Measurements from ENCODE around the gene ANKRD31.

The ANKRD31 gene

DNA sequence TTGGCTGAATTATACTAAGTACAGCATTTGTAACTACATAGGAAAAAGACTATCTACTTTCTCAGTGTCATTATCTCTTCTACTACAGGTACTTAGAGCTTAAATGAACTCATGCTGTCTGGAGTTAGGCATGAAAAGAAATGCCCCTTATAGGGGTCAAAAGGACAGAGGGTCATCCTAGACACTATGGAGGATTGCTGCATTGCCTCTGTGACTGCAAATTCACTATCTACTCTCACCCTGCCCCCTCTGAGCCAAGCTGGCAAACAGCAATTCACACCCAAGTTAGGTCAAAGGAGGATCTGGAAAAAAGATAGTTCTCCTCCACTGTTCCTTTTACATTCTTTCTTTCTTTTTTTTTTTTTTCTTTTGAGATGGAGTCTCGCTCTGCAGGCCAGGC is 36.7 kb downstream of the ANKRD31 start:
- TF ChIP-seq, protein P1, sequence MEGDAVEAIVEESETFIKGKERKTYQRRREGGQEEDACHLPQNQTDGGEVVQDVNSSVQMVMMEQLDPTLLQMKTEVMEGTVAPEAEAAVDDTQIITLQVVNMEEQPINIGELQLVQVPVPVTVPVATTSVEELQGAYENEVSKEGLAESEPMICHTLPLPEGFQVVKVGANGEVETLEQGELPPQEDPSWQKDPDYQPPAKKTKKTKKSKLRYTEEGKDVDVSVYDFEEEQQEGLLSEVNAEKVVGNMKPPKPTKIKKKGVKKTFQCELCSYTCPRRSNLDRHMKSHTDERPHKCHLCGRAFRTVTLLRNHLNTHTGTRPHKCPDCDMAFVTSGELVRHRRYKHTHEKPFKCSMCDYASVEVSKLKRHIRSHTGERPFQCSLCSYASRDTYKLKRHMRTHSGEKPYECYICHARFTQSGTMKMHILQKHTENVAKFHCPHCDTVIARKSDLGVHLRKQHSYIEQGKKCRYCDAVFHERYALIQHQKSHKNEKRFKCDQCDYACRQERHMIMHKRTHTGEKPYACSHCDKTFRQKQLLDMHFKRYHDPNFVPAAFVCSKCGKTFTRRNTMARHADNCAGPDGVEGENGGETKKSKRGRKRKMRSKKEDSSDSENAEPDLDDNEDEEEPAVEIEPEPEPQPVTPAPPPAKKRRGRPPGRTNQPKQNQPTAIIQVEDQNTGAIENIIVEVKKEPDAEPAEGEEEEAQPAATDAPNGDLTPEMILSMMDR (IDR thresholded peaks at IDR 0.05; ENCODE audit: insufficient read depth, low read depth, low read length, missing control alignments), result no peak
- DNase-seq (ENCODE audit: low read depth), result no peak
- no peak overlapping the region for H3K4me3 ChIP-seq (ENCODE audit: low read length)

DNA sequence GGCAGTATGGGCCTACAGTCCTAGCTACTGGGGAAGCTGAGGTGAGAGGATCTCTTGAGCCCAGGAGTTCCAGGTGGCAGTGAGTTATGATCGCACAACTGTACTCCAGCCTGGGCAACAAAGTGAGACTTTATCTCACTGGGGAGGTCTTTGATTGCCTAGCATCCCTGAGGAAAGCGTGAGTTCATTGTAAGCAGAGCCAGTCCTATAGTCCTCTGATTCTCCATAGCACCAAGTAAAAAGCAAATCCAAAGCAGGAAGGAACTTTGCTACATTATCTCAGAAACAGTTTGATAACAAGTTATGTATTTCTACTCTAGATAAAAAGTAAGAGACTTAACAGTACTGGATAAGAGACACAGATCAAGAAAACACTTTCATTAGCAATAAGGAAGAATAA is 37.6 kb downstream of the ANKRD31 start:
- no peak overlapping the region for H3K4me3 ChIP-seq (ENCODE audit: low read length)
- DNase-seq (ENCODE audit: low read depth), result no peak
- TF ChIP-seq, protein P1 (IDR thresholded peaks at IDR 0.05; ENCODE audit: insufficient read depth, low read depth, low read length, missing control alignments), result no peak

DNA sequence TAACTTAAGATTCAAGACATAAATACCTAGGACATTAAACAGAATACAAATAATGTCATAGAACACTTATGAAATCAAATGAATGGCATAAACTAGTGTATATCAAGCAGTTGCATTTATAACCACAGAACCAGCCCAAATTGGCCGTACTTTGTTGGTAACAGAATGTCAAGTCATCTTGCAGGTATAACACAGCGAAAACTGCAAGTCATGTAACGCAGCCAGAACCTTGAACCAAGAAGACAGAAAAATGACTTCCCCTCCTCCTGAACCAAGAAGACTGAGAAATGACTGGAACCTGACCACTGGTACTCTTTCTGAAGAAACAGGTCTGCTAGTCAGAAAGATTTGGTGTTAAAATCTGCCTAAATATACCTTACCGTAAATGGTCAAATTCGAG is 38.9 kb downstream of the ANKRD31 start:
- DNase-seq (ENCODE audit: low read depth), result no peak
- TF ChIP-seq, protein P1 (IDR thresholded peaks at IDR 0.05; ENCODE audit: insufficient read depth, low read depth, low read length, missing control alignments), result no peak

DNA sequence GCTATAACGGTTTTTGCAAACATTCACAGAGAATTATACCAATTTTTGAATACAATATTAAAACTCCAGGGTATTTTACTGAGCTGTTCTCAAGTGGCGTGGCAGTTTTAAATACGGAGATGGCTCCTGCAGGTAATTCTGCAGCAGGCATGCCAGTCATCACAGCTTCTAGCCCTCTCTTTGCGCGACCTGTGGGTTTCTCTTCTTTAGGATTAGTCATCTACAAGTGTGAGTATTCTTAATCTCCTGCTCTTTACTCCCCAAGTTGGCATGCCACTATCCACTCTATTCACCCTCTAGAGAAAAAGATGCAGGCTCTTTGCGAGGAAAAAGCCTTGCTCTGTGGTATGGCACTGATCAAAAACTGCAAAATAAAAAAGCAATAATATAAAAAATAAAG is 43.9 kb downstream of the ANKRD31 start:
- H3K4me3 ChIP-seq (ENCODE audit: low read length), result no peak overlapping the region
- DNase-seq (ENCODE audit: low read depth), result peak; percentile 27
- TF ChIP-seq, protein P1 (IDR thresholded peaks at IDR 0.05; ENCODE audit: insufficient read depth, low read depth, low read length, missing control alignments), result no peak

More for the DNA sequence above, 38.9 kb downstream of the ANKRD31 start:
- no peak overlapping the region for H3K4me3 ChIP-seq (ENCODE audit: low read length)

DNA sequence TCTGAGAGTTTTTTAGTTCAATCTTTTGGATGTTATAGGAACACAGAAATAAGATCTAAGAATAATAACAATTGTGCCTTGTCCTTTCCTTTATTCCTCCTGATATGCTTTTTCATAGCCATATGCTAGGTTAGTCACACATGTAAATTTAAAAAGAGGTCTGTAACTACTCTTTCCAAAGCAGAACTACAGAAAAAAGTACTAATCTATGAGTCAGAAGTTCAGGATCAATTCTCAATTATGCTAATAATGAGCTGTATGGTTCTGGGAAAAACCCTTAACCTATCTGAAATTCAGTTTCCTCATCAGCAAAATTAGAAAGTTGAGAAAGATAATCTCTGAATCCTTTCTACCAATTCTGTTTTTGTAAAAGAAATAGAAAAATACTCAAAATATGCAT is 44.4 kb downstream of the ANKRD31 start:
- no peak for DNase-seq (ENCODE audit: low read depth)
- H3K4me3 ChIP-seq (ENCODE audit: low read length), result no peak overlapping the region
- TF ChIP-seq, protein P1 (IDR thresholded peaks at IDR 0.05; ENCODE audit: insufficient read depth, low read depth, low read length, missing control alignments), result no peak

DNA sequence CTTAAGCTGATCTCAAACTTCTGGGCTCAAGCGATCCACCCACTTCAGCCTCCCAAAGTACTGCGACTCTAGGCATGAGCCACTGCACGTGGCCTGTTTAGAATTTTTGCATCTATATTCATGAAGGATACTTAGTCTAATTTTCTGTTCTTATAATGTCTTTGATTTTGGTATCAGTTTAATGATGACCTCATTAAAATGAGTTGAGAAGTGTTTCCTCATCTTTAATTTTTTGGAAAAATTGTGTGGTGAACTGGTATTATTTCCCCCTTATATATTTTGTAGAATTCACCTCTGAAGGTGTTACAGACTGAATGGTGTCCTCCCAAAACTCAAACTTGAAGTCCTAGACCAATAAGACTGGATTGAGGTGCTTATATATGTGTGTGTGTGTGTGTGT is 46.5 kb downstream of the ANKRD31 start:
- H3K4me3 ChIP-seq (ENCODE audit: low read length), result no peak overlapping the region
- DNase-seq (ENCODE audit: low read depth), result no peak
- TF ChIP-seq, protein P1 (IDR thresholded peaks at IDR 0.05; ENCODE audit: insufficient read depth, low read depth, low read length, missing control alignments), result no peak

DNA sequence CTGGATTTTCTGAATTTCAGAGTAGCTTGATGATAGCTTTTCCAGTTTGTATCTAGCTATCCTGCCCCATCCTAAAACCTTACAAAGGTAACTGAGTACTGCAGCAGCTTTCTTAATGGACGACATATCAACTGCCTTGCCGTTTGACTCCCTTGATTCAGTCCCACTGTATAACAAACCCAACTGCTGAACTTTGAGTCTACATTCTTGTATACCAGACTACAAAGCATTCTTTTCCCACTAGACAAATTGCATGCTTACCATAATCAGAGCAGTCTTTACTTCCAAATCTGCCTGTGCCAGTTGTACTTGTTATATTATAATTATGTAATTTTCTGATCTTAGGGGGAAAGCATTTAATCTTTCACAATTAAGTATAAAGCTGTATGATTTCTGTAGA is 47.3 kb downstream of the ANKRD31 start:
- no peak for DNase-seq (ENCODE audit: low read depth)
- TF ChIP-seq, protein P1 (IDR thresholded peaks at IDR 0.05; ENCODE audit: insufficient read depth, low read depth, low read length, missing control alignments), result no peak
- H3K4me3 ChIP-seq (ENCODE audit: low read length), result no peak overlapping the region

Data from epithelial cell of esophagus (primary cell).